HS-5 (cell line): ENCODE data around the gene CCDC87.

Experiments
- DNase-seq: peaks from one replicate; pipeline ENCODE4 v3.0.0-alpha.2; 2012; ENCODE audit warnings: low read depth

The CCDC87 gene

GRCh38 chr11:66580803-66581202, 12.1 kb downstream of the CCDC87 start:
- no peak for DNase-seq

DNA sequence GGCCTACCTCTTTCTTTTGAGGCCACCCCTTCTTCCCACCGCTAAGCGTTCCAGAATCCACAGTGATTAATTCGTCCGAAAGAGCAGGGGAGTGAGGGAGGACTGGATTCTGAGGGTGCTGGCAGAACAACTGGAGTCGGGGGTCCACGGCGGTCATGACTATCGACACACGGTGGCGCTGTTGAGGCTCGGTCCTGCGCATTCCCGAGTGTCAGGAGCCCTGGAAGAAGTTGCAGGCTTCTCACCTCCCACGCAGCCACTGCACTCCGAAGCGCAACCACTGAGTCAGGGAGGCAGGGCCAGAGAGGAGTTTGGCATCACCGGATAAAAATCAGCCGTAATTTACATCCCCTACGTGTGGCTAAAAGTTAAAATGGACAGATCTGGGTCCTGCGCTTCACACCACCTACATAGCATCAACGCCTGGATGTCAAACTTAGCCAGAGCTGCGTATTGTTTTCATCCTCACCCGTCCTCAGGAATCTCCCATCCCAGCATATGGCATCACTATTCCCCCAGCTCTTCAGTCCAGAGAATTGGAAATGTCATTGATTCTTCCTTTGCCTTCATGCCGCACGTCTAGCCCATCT, 13.8 kb downstream of the CCDC87 start:
- no peak for DNase-seq

- DNase-seq = no peak
These were observed 22.0 kb downstream of the CCDC87 start for GRCh38 chr11:66570850-66571180.

- DNase-seq = no peak
These were observed 22.6 kb downstream of the CCDC87 start for GRCh38 chr11:66570079-66570849.

DNA sequence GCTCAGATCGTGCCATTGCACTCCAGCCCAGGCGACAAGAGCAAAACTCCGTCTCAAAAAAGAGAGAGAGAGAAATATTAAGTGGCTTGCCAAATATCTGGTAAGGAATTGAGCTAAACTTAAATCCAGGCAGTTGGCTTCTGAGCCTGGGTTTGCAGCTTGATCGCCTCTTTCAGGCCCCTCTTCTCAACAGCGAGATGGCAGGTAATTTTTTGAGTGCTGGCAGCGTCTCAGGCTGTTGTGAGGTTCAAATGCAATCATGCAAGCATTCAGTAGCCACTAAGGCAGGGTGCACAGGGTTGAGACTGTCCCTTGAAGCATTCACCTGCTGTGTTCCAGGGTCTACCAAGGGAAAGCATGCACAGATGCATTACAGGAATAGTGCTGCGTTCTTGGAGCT, 23.8 kb downstream of the CCDC87 start:
- no peak for DNase-seq

- DNase-seq = peak; percentile 36
These were observed 24.5 kb downstream of the CCDC87 start, which contains the start of gene CTSF for GRCh38 chr11:66568124-66568916. Gene CTSF, minus strand, starts transcription at chr11:66568606. Its CDS starts 120 bp downstream, at chr11:66568486.

DNA sequence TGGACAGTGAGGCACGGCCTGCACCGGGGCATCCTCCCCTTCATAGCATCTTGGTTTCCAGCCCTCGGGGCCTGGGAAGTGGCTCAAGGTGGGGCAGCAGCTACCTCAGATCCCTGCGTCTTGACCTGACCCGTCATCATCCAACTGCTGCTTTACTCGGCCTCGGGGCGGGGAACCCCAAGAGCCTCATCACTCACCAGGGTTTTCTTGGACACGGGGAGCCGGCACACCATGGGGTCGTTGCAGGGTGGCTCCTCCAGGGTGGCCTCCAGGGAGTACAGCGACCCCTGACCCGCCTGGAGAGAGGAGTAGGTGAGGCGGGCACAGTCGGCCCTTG, 25.1 kb downstream of the CCDC87 start:
- DNase-seq = no peak

- no peak for DNase-seq
These were observed 26.6 kb downstream of the CCDC87 start for GRCh38 chr11:66566221-66566620.

GRCh38 chr11:66564984-66565383, 27.9 kb downstream of the CCDC87 start:
- DNase-seq = no peak

DNA sequence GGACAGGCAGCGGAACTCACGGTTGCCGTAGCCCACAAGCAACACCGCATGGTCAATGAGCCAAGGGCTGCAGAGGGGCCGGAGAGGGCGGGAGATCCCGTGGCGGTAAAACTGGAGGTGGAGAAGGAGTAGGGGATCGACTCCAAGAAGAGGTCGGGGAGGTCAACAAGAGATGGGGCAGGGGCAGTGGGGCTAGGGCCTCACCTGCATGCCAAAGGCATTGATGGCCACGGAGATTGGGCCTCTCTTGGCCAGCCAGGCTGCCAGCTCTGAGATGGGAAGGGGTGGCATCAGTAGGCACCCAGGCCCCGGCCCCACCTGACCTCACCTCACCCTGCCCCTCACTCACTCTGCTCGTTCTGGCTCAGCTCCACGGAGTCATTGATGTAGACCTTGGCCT, 28.3 kb downstream of the CCDC87 start:
- DNase-seq = no peak

GRCh38 chr11:66563832-66564231, 29.0 kb downstream of the CCDC87 start:
- no peak for DNase-seq

- DNase-seq = no peak
These were observed 29.8 kb downstream of the CCDC87 start for GRCh38 chr11:66562907-66563583.

DNA sequence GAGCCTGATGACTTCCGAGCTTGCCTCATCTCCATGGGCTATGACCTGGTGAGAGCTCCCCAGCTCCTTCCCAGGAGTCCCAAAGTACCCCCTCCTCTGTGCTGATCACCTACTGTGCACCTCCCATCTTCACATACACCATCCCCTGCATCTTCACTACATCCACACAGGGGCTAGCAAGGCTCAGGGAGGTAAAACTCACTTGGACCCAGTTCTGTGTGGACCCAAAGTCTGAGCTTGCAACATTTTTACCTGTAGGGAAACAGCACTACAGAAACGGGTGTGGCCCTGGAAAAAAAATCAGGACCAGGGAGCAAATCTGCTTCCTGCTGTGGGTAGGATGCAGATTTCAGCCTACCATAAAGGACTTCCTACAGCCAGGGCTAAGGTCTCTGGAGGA, 30.6 kb downstream of the CCDC87 start:
- DNase-seq = no peak

- DNase-seq = no peak
These were observed 31.0 kb downstream of the CCDC87 start for GRCh38 chr11:66561975-66562248.

DNA sequence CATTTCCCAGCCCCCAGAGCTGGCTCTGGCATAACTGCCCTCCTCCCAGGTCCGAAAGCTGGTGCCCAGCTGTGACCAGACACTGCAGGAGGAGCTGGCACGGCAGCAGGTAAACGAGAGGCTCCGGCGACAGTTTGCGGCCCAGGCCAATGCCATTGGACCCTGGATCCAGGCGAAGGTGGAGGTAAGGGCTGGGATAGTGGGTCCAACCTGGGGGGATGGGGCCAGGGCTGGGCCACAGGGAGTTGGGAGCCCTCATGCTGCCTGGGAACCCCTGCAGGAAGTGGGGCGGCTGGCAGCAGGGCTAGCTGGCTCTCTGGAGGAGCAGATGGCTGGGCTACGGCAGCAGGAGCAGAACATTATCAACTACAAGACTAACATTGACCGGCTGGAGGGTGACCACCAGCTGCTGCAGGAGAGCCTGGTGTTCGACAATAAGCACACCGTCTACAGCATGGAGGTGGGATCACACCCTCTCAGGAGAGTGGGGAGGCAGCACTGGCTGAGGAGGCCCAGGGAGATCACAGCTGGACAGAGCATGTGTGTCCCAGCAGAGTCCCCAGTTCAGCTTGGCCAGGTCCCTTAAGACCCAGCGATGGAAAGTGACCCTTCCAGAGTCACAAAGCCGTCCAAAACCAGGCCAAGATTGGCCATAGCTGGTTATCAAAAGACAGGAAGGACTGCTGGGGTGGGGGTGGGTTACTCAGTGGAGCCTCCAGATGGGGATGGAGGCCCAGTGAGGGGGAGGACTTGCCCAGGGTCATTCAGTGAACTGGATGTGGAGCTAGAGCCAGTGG, 31.5 kb downstream of the CCDC87 start:
- DNase-seq = no peak

DNA sequence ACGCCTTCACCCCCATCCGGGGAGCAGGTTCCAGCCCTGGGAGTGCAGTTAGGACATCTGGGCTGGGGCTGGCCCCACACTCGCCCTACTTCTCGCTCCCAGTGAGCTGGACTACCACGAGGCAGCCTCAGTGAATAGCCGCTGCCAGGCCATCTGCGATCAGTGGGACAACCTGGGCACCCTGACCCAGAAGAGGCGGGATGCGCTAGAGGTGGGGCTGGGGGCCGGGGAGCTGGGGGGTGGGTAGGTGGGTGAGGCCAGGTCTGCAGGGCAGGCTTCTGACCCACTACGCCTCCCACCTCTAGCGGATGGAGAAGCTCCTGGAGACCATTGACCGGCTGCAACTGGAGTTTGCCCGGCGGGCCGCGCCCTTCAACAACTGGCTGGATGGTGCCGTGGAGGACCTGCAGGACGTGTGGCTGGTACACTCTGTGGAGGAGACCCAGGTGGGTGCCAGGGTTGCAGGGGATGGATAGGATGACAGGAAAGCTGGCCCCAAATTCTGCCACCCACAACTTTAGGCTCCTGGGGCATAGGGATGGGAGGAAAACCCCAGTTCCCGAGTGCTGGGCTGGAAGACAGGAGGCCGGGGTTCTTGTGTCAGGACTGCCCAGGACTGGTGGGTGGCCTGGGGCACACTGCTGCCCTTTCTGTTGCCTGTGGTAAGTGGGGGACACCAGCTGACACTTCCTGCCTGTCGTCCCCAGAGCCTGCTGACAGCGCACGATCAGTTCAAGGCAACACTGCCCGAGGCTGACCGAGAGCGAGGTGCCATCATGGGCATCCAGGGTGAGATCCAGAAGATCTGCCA, 32.8 kb downstream of the CCDC87 start:
- no peak for DNase-seq

DNA sequence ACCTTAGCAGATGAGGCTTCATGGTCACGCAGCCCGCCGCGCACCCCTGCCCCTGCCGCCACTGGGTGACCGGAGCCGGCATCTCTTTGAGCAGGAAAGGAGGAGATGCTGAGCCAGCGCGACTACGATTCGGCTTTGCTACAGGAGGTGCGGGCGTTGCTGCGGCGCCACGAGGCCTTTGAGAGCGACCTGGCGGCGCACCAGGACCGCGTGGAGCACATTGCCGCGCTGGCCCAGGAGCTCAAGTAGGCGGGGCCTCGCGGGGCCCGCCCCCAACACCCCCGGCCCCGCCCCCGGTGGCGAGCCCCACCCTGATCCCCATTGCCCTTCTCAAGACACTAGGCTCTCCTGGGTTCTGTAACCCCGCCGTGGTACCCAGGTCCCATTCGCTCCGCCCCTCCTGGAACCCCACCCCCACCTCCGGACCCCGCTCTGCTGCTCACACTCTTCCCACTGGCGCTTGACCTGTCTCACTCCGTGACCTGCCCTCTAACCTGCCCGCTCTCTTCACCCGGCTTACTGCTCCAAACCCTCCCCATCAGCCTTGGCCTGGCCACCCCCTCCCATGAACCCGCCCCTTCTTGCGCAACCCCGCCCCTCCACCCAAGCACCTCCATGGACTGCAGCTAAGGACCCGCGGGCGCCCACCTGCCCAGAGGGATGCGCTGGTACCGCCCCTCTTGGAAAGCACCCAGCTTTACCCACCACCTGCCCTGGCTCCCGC, 33.6 kb downstream of the CCDC87 start:
- no peak for DNase-seq

GRCh38 chr11:66557733-66558326, 35.0 kb downstream of the CCDC87 start:
- DNase-seq = no peak

DNA sequence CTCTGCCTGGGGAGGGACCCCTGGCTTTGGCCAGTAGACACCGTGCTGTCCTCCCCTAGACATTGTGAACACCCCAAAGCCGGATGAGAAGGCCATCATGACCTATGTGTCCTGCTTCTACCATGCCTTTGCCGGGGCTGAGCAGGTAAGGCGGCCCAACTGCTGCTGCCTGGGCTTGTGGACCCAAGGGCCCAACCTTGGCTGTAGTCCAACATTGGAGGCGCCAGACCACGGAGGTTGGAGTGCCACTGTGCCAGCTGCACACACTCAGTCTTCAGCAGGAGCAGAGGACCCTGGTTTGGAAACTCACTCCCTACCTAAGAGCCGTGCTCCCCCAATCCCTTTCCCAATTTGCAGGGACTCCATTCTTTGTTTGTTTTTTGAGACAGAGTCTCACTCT, 36.8 kb downstream of the CCDC87 start:
- DNase-seq = no peak

- no peak for DNase-seq
These were observed 37.4 kb downstream of the CCDC87 start for GRCh38 chr11:66555416-66555815.
